GM12865 (cell line): ENCODE measurements around the gene GCK.
A peak's percentile ranks its signal among the peaks of the same experiment; 100 is the strongest.

Experiments used
- DNase-seq: peaks from one replicate; pipeline ENCODE4 v3.0.0; 2010; ENCODE audit warnings: low read depth
- H3K4me3 ChIP-seq: 2 replicates; pipeline ENCODE4 v1.5.1; 2011; ENCODE audit warnings: mild to moderate bottlenecking, low read depth, low read length, control low read depth
- TF ChIP-seq, protein P1 (sequence below): IDR thresholded peaks from 2 replicates; pipeline ENCODE4 v1.5.1; 2011; ENCODE audit warnings: low read length, control low read depth, low read depth, inconsistent platforms; ENCODE audit not compliant: insufficient read depth; ENCODE audit errors: missing control alignments

GCK gene

DNA sequence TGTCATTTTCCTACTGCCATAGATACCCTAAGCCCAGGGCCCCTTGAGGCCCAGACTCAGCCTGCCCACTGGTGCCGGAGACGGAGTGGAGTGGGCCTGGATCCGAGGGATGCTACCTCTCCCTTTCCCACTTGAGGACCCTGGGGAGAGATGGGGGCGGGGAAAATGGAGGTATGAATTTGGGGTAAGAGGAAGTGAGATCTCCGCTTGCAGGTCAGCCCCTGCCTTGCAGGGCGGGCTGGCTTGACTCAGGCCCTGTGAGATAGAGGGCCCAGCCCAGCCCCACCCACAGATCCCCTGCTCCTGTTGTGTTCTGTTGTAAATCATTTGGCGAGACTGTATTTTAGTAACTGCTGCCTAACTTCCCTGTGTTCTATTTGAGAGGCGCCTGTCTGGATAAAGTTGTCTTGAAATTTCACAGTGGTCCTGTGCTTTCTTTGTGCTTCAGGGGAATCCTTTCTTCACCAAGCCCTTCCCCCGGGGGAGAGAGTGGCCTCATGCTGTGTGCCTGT, 24.7 kb upstream of the GCK start:
- TF ChIP-seq, protein P1, sequence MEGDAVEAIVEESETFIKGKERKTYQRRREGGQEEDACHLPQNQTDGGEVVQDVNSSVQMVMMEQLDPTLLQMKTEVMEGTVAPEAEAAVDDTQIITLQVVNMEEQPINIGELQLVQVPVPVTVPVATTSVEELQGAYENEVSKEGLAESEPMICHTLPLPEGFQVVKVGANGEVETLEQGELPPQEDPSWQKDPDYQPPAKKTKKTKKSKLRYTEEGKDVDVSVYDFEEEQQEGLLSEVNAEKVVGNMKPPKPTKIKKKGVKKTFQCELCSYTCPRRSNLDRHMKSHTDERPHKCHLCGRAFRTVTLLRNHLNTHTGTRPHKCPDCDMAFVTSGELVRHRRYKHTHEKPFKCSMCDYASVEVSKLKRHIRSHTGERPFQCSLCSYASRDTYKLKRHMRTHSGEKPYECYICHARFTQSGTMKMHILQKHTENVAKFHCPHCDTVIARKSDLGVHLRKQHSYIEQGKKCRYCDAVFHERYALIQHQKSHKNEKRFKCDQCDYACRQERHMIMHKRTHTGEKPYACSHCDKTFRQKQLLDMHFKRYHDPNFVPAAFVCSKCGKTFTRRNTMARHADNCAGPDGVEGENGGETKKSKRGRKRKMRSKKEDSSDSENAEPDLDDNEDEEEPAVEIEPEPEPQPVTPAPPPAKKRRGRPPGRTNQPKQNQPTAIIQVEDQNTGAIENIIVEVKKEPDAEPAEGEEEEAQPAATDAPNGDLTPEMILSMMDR = no peak
- H3K4me3 ChIP-seq = no peak overlapping the region
- peak; percentile 17 for DNase-seq

DNA sequence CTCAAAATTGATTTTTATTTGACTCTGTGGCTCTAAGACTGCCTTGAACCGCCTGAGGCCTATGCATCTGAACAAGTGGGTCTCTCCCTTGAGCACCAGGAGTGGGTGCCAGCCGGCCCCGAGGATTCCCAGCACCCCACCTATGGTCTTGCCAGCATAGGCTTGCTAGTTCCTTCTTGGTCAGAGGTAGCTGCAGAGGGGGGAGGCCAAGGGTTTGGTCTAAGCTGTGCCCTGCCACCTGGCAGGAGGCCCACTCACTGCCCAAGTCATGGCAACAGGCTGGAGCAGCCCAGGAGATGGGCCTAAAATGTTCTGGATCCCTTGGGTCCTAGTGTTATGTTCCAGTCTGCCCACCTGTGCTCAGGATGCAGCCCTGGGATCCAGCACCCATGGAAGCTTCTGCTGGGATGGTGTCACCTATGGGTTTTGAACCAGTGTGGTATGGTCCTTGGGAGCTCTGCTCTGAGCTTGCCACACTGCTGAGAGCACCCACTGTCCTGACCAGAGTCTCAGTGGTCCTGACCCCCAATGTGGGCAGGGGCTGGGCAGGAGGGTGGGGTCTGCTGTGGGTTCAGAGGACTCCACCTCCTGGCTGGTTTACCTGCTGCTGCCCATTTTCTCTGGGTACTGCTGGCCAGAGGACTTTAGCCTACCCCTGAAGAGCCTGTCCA, 24.1 kb upstream of the GCK start:
- no peak overlapping the region for H3K4me3 ChIP-seq
- TF ChIP-seq, protein P1 = no peak
- DNase-seq = no peak

DNA sequence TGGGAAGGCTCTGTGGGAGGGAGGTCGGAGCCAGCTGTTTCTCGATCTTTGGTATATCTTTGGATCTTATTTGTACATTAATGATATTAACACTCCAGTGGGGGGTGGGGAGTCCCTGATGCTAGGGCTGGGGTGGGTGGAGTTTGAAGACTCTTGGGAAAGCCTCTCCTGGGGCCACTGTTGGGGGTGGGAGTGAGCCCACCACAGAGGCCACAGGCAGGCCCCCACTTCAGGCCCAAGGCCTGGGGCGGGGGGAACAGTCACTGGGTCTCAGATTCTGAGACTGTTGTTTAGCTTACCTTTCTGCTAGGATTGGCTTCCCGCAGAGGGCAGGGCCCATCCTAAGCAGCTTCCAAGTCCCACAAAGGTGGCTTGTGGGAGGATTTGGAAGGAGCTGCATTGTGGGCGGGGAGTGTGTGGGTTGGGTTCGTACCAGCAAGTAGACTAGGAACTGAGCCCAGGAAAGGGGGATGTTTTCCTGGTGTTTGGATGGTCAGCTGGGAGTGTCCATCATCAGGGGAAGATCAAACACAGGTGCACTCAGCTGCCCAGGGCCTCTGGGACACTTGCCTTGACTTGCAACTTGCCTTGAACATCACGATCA, 23.4 kb upstream of the GCK start:
- DNase-seq = no peak
- TF ChIP-seq, protein P1 = no peak
- no peak overlapping the region for H3K4me3 ChIP-seq

DNA sequence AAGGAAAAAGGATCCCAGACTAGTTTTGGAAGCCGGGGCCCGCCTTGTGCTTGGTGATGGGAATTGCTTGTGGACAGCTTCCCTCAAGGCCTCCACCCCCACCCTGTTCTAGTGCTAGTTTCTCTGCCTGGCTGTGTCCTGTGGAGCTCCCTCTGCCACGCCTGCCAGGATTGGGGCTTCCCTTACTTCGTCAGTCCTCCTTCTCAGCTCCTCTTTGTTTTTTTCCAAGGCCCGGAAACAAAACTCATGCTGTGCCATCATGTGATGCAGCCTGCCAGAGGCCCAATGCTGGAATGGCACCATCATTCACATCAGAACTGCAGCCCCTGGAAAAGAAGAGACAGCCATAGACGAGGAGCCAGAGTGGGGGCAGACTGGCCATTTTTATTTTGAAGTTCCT, 22.8 kb upstream of the GCK start:
- TF ChIP-seq, protein P1 = no peak
- no peak for DNase-seq
- no peak overlapping the region for H3K4me3 ChIP-seq

DNA sequence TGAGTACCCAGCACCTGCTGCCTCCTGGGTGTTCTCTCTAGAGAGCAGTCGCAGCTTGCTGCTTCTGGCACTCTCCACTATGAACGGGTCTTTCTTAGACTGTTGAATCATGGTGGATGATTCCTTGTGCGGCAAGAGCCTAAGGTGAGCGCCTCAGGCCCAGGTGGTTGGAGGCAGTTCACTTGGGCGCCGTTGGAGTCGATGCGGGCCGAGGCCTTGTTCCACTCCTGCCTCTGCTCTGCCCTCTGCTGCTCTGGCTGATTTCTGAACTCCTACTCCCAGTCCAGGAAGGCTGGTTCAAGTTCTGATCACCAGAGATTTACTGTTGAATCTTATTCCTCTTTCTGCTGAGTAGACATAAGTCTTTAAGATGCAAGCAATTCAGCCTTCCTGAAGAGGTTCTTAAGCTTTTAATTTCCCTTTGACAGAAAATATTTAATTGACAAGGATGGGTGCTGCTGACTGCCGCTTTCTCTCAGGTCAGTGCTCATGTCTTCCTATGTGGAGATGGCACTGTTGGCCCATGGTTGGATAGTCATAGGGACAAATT, 22.0 kb upstream of the GCK start:
- TF ChIP-seq, protein P1 = no peak
- DNase-seq = no peak
- no peak overlapping the region for H3K4me3 ChIP-seq

DNA sequence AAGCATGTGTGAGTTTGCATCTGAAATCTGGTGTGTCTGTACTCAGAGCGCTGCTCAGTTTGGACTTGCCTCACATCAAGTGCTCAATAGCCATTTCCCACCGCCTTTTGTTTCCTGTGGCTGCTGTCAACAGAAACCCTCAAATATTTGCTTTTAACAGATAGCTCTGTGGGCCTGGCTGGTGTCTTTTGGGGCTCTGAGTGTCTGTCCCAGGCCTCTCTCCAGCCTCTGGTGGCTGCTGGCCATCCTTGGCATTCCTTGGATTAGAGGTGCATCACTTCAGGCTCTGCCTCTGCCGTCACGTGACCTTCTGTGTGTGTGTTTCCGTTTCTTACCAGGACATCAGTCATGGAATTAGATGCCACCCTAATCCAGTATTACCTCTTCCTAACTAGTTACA, 20.9 kb upstream of the GCK start:
- TF ChIP-seq, protein P1 = no peak
- no peak for DNase-seq
- no peak overlapping the region for H3K4me3 ChIP-seq
